Progenitor cell of endocrine pancreas (in vitro differentiated cells): ENCODE measurements around the gene CDC42BPA. TPM values are rescaled to one million over a fixed set of nuclear protein-coding genes. Genes with fewer than 3 reads are reported as not detected.

Experiments
- DNase-seq: peaks from one replicate; pipeline ENCODE4 v3.0.0; 2021; ENCODE audit warnings: low spot score; ENCODE audit not compliant: unreplicated experiment
- H3K27ac Mint-ChIP-seq: 2 replicates; pipeline ENCODE4 v1.8.0; 2021; ENCODE audit warnings: mild to moderate bottlenecking, moderate library complexity, mixed read lengths
- H3K27me3 Mint-ChIP-seq: 2 replicates; pipeline ENCODE4 v1.8.0; 2021; ENCODE audit warnings: mixed read lengths
- H3K36me3 Mint-ChIP-seq: 2 replicates; pipeline ENCODE4 v1.8.0; 2022; ENCODE audit warnings: mixed read lengths; ENCODE audit not compliant: insufficient read depth
- H3K4me1 Mint-ChIP-seq: 2 replicates; pipeline ENCODE4 v1.8.0; 2021; ENCODE audit warnings: low read depth, mixed read lengths
- H3K4me3 Mint-ChIP-seq: 2 replicates; pipeline ENCODE4 v1.8.0; 2021; ENCODE audit warnings: low read depth, mild to moderate bottlenecking, moderate library complexity, mixed read lengths
- H3K9me3 Mint-ChIP-seq: 2 replicates; pipeline ENCODE4 v1.8.0; 2021; ENCODE audit warnings: low read depth, mixed read lengths
- total RNA-seq: library from RNA; stranded (reverse); gene quantifications from 2 replicates; pipeline ENCODE4 v1.2.1, GENCODE V29; 2021
- TF ChIP-seq, protein P1 (sequence below): fragments of 200-600 bp; sonication (generic); IDR thresholded peaks from one replicate; pipeline ENCODE4 v1.5.0; 2021; ENCODE audit warnings: antibody characterized with exemption, mild to moderate bottlenecking; ENCODE audit not compliant: unreplicated experiment

The CDC42BPA gene
- total RNA-seq, 1 donor from 2014 or later = 32.7 TPM

DNA sequence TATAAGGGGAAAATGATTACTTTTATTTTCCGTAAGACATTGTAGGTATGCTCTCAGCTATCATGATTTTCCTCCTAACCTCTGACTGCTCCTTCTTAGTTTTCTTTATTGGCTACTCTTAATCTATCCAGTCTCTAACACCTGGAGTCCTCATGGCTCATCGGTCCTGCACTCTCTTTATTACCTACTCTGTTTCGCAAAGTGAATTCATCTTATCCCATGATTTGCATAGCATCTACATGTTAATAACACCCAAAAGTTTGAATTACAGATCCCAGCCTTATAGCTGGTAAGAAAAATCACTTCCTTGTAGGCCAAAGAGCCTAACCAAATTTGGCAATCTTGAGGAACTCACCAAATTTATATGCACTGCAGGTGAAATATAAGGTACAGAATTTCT is 136.3 kb downstream of the CDC42BPA start:
- Mint-ChIP-seq H3K27ac (no peak overlapping the region), H3K27me3 (no peaks in the 10 kb centered on the region), H3K9me3 (no peaks in the 10 kb centered on the region), H3K4me1 (no peaks in the 10 kb centered on the region), H3K4me3 (no peak overlapping the region), H3K36me3 (peaks cover 3% of the 10 kb centered on the region)
- DNase-seq = no peak
- TF ChIP-seq, protein P1, sequence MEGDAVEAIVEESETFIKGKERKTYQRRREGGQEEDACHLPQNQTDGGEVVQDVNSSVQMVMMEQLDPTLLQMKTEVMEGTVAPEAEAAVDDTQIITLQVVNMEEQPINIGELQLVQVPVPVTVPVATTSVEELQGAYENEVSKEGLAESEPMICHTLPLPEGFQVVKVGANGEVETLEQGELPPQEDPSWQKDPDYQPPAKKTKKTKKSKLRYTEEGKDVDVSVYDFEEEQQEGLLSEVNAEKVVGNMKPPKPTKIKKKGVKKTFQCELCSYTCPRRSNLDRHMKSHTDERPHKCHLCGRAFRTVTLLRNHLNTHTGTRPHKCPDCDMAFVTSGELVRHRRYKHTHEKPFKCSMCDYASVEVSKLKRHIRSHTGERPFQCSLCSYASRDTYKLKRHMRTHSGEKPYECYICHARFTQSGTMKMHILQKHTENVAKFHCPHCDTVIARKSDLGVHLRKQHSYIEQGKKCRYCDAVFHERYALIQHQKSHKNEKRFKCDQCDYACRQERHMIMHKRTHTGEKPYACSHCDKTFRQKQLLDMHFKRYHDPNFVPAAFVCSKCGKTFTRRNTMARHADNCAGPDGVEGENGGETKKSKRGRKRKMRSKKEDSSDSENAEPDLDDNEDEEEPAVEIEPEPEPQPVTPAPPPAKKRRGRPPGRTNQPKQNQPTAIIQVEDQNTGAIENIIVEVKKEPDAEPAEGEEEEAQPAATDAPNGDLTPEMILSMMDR = no peak

DNA sequence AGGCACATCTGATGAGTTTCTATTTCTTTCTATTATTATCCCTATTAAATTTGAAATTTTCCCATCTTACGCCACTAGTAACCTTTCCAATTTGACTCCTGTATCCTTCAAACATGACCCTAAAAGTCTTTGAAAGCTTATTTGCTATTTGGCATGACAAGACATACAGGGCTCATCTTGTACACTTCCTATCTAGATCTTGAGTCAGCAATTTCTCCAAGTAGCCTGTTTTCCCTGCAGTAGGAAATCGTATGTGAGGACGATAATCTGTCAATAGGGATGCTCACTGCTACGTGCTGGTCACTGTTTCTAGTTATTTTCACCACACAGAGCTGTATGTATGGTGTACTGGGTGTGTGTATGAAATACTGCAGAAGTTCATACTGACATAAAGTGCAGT is 142.7 kb downstream of the CDC42BPA start:
- no peaks in the 10 kb centered on the region for H3K4me1 Mint-ChIP-seq
- TF ChIP-seq, protein P1 = no peak
- no peaks in the 10 kb centered on the region for H3K27me3 Mint-ChIP-seq
- H3K4me3 Mint-ChIP-seq = no peak overlapping the region
- H3K36me3 Mint-ChIP-seq = peaks cover 2% of the 10 kb centered on the region
- no peaks in the 10 kb centered on the region for H3K9me3 Mint-ChIP-seq
- H3K27ac Mint-ChIP-seq = no peak overlapping the region
- DNase-seq = no peak

DNA sequence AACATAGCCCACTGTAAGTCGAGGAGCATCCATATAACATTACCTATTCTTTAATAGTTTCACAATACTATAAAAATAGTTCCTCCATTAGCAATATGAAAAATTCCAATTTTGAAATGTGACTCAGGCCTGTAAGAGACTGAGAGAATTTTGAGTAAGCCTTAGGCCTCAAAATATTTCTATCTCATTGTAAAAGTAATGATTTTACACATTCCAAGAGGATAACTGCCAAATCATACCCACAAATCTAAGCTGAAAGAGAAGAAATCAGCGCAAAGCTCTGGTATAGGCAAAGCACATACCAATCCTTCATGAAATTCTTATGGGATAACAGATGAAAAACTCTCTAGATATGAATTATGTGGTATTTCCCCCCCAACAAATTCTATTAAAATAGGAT is 144.1 kb downstream of the CDC42BPA start:
- no peak overlapping the region for H3K27ac Mint-ChIP-seq
- TF ChIP-seq, protein P1 = no peak

DNA sequence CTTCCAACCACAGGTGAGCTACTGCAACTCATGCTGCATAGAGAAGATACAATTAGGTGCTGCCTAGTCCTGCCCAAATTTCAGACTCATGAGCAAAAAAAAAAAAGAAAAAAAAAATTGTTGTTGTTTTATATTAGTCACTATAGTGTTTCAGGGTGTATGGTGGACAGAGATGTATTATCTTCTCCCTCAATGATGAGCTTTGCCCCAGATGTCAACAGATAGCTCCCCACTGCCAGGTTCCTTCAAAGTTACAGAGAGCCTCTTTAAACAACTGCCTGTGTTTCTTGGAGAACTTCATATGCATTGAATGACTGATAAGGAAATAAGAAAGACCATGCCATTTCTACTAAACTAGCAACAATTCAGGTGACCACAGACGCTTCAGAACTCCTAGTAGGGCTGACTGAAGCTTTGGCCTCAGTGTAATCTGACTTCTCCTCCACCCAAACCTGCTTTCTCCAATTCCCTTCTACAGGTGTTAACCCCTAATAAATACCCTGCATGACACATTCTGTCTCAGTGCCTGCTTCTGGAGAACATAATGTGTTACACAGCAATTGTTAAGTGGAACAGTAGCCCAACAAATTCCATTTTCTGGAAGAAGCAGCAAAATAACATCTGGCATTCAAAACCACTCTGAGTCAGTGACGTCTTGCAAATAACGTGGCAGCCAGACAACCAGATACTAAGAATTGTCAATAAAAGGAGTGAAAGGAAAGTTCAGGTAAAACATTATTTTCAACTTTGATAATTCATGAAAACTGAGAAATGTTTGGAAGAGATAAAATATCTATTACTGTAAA is 147.7 kb downstream of the CDC42BPA start:
- no peak for DNase-seq
- Mint-ChIP-seq H3K27ac (no peak overlapping the region), H3K27me3 (no peaks in the 10 kb centered on the region), H3K4me1 (peaks cover 2% of the 10 kb centered on the region), H3K4me3 (no peak overlapping the region), H3K36me3 (no peaks in the 10 kb centered on the region), H3K9me3 (no peaks in the 10 kb centered on the region)
- TF ChIP-seq, protein P1 = no peak

More for the DNA sequence above, 144.1 kb downstream of the CDC42BPA start:
- no peak for DNase-seq
- H3K4me1 Mint-ChIP-seq = no peaks in the 10 kb centered on the region
- H3K9me3 Mint-ChIP-seq = no peaks in the 10 kb centered on the region
- peaks cover 2% of the 10 kb centered on the region for H3K36me3 Mint-ChIP-seq
- no peaks in the 10 kb centered on the region for H3K27me3 Mint-ChIP-seq
- no peak overlapping the region for H3K4me3 Mint-ChIP-seq

DNA sequence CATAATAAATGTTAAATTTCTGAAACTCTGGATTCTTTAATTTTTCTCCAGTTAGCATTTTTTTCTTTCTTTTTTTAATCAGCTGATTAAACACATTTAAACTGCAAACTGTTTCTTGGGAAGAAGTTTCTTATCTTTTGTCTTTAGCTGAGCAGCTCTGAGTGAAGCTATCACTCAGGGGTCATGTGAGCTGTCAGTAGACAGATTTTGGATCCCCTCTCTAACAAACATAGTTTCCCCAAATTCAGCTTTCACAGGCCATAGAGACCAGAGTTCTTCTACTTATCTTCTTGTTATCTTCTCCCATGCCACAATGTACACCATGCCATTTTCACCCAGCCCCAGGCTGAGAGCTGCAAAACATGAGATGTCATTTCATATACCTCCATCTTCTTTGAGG is 148.9 kb downstream of the CDC42BPA start:
- no peaks in the 10 kb centered on the region for H3K9me3 Mint-ChIP-seq
- H3K4me3 Mint-ChIP-seq = no peak overlapping the region
- H3K27me3 Mint-ChIP-seq = no peaks in the 10 kb centered on the region
- H3K4me1 Mint-ChIP-seq = peaks cover 5% of the 10 kb centered on the region
- H3K36me3 Mint-ChIP-seq = no peaks in the 10 kb centered on the region
- no peak for DNase-seq
- H3K27ac Mint-ChIP-seq = no peak overlapping the region
- TF ChIP-seq, protein P1 = no peak
